ENCODE results near the gene CDKAL1. TPM values are rescaled to one million over a fixed set of nuclear protein-coding genes. Genes with fewer than 3 reads are reported as not detected.

Gene CDKAL1
- total and polyA plus RNA-seq, 10 donors, result 4.8 to 26.9 (median 20.1) TPM

- Histone ChIP-seq H3K27ac (no peak overlapping the region), H3K4me3 (no peak overlapping the region), H3K9me3 (no peaks in the 10 kb centered on the region), H3K36me3 (peaks cover 0 to 28% (median 11%) of the 10 kb centered on the region in 6 donors), H3K4me1 (no peaks in the 10 kb centered on the region), H3K27me3 (replicated peaks in 1 of 7) (no peaks in the 10 kb centered on the region)
- no peak for DNase-seq
- intact Hi-C loops (cut with DNase I; ENCODE audit: low total_unique reads), result no loop called here
- 69 to 85% (median 83%) methylated on average over 5 of the region's 5 CpGs for WGBS, 5 donors
- TF ChIP-seq POLR2AphosphoS5 (IDR thresholded peaks at IDR 0.05) (no peak), CTCF (IDR thresholded peaks at IDR 0.05 in 8 of 11, conservative IDR thresholded peaks at IDR 0.05 in 3 of 11) (no peak), POLR2A (IDR thresholded peaks at IDR 0.05) (no peak)
Measured at GRCh38 chr6:20952699-20953474, 418.6 kb downstream of the CDKAL1 start.

- no peak for DNase-seq
- Histone ChIP-seq H3K4me3 (no peak overlapping the region), H3K4me1 (no peaks in the 10 kb centered on the region), H3K9me3 (no peaks in the 10 kb centered on the region), H3K36me3 (peaks cover 0 to 36% (median 11%) of the 10 kb centered on the region in 6 donors), H3K27ac (no peak overlapping the region), H3K27me3 (replicated peaks in 1 of 7) (no peaks in the 10 kb centered on the region)
- WGBS, 5 donors, result 81 to 89% (median 85%) methylated on average over 2 of the region's 2 CpGs
- TF ChIP-seq POLR2AphosphoS5 (IDR thresholded peaks at IDR 0.05) (no peak), POLR2A (IDR thresholded peaks at IDR 0.05) (no peak), CTCF (IDR thresholded peaks at IDR 0.05 in 8 of 11, conservative IDR thresholded peaks at IDR 0.05 in 3 of 11) (no peak)
- intact Hi-C loops (cut with DNase I; ENCODE audit: low total_unique reads), result no loop called here
Measured at GRCh38 chr6:20954315-20954714, 420.1 kb downstream of the CDKAL1 start.

GRCh38 chr6:20955131-20955530 is 420.9 kb downstream of the CDKAL1 start:
- Histone ChIP-seq H3K27ac (no peak overlapping the region), H3K4me1 (no peaks in the 10 kb centered on the region), H3K4me3 (no peak overlapping the region), H3K27me3 (replicated peaks in 1 of 7) (no peaks in the 10 kb centered on the region), H3K9me3 (no peaks in the 10 kb centered on the region), H3K36me3 (peaks cover 0 to 36% (median 11%) of the 10 kb centered on the region in 6 donors)
- 91 to 98% (median 93%) methylated on average over 2 of the region's 2 CpGs for WGBS, 5 donors
- intact Hi-C loops (cut with DNase I; ENCODE audit: low total_unique reads), result no loop called here
- DNase-seq, result no peak
- TF ChIP-seq CTCF (IDR thresholded peaks at IDR 0.05 in 8 of 11, conservative IDR thresholded peaks at IDR 0.05 in 3 of 11), result no peak
- TF ChIP-seq POLR2AphosphoS5 (IDR thresholded peaks at IDR 0.05), result no peak
- no peak for TF ChIP-seq POLR2A (IDR thresholded peaks at IDR 0.05)

GRCh38 chr6:20955751-20956150 is 421.5 kb downstream of the CDKAL1 start:
- Histone ChIP-seq H3K36me3 (peaks cover 0 to 36% (median 11%) of the 10 kb centered on the region in 6 donors), H3K27me3 (replicated peaks in 1 of 7) (no peaks in the 10 kb centered on the region), H3K4me1 (no peaks in the 10 kb centered on the region), H3K27ac (no peak overlapping the region), H3K9me3 (no peaks in the 10 kb centered on the region), H3K4me3 (no peak overlapping the region)
- TF ChIP-seq CTCF (IDR thresholded peaks at IDR 0.05 in 8 of 11, conservative IDR thresholded peaks at IDR 0.05 in 3 of 11), result no peak
- no peak for TF ChIP-seq POLR2A (IDR thresholded peaks at IDR 0.05)
- TF ChIP-seq POLR2AphosphoS5 (IDR thresholded peaks at IDR 0.05), result no peak
- intact Hi-C loops (cut with DNase I; ENCODE audit: low total_unique reads), result no loop called here
- DNase-seq, result no peak
- WGBS, 5 donors, result 86 to 98% (median 93%) methylated on average over 4 of the region's 4 CpGs

Measured in spleen (tissue), 11 donors.